ENCODE data around the gene ZNF74.
A peak's percentile ranks its signal among the peaks of the same experiment; 100 is the strongest.

The ZNF74 gene

DNA sequence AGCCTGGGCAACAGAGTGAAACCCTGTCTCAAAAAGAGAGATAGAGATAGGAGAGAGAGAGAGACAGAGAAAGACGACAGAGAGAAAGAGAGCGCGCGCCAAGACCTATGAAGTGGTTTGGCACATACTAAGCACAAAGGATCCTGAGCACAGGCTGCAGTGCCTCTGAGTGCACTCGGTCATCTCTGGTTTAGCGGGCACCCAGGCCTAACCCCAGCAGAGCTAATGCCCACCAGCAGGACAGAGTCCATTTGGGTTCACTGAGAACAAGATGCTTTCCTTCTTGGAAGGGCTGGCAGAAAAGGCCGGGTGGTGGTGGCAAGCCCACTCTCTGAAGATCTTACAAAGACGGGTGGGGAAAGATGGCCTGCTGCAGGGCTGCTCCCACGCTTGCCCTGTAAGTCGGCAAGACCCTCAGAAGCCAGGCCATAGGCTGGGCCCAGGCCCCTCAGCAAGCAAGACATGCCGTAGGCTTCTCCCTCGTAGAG is 40.4 kb downstream of the ZNF74 start:
- DNase-seq, result no peak

DNA sequence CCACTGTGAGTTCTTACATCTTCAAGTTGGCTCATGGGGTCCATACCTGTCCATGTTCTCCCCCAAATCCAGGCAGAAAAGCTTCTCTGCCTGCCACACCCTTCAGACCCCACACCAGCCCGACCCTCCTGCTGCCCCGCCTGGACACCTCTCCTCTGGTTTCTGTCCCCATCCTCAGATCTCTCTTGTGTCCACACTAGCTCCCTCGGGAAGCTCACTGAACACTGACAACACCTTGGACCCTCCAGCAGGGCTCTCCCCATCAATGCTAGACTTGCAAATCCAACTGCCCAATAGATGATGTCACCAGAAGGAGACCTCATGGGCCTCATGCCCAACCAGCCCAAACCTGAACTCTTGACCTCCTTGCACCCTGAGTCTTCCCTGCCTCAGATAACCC is 40.8 kb downstream of the ZNF74 start:
- DNase-seq, result no peak

DNA sequence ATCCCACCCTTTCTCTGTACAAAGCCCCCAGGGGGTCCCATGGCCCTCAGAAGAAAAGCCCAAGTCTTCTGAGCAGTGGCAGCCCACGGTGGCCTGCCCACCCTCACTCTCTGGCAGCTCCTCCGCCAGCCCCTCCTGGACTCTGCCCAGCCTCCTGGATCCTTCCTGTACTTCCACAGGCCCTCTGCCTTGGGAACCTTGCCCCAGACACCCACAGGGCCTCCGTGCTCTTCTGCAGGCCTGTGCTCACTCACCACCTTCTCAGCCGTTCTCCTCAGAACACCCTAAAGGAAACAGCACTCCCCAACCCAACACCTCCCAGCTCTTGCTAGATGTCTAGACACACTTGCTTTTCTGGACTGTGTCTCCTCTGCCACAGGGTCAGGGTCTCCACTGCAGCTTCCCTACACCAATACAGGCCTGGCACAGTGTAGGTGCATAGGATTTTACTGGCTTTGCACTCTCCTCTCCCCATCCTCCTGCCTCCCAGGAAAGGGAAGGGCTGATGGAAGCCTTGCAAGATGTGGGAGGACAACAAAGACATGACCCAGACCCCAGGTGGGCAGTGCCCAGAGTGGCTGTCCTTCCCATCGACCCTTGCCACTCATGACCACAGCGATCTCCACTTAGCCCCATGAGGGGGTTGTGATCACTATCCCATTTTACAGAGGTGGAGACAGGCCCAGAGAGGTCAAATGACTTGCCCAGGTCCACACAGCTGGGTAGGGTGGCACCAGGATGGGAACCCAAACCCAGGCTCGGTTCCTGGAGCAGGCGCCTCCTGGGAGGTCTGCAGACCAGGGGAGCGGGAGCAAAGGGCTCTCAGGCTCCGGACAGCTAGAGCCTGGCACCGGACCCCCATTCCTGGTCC is 41.7 kb downstream of the ZNF74 start:
- DNase-seq, result no peak

DNA sequence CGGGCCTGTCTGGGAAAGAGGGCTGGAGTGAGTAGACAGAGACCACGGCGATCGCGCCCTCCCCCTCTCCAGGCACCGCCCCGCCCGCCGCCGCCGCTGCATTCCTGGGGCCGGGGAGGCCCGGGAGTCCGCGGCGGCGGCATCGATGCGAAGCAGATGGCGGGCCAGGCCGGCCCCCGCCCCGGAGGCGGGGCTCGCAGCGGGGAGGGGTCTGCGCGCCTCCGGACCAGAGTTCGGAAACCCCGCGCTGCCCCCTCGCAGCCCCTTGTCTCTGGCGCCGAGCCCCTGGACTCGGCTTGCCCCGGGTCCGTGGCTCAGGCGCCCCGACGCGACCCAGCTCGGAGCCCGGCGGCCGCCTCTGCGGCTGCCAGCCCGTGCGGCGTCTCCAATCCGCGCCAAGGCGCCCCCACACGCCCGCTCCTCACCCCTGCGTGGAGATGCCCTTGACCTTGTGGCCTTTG is 42.4 kb downstream of the ZNF74 start:
- DNase-seq, result peak; percentile 30

DNA sequence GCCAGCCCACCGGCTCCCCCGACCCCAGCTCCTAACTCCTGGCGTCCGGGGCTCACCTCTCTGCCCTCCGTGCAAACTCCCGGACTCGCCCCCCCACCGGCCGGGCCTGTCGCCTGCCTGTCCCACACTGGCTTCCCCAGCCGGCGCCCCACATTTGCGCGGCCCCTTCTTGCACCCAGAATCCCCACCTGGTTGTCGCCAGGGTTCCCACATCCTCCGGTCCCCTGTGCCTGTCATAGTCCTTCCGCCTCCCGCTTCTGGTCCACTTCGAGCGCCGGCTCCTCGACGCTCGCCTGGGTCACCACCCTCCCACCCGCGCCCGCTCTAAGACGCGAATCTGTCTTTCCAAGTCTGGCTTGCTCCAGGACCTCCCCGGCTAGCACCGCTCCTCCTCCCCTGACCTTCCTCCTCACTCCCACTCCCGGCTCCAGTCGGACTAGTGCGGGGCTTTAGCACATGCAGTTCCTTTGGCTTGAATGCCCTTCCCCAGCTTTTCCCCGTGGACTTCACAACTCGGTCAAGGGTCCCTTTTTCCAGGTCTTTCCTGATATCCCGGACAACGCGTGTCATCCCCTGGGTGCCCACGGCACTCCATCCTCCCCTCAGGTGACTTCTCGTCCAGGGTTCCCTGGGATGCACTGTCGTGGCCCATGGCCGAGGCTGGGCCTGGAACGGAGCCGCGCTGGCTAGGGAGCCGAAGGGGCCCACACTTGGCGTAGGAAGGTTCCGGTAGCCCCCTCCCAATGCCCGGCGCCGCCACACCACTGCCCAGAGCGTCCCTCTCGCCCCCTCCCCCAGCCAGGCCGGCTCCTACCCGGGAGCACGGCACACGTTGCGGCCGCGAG is 43.0 kb downstream of the ZNF74 start:
- DNase-seq, result peak; percentile 10

DNA sequence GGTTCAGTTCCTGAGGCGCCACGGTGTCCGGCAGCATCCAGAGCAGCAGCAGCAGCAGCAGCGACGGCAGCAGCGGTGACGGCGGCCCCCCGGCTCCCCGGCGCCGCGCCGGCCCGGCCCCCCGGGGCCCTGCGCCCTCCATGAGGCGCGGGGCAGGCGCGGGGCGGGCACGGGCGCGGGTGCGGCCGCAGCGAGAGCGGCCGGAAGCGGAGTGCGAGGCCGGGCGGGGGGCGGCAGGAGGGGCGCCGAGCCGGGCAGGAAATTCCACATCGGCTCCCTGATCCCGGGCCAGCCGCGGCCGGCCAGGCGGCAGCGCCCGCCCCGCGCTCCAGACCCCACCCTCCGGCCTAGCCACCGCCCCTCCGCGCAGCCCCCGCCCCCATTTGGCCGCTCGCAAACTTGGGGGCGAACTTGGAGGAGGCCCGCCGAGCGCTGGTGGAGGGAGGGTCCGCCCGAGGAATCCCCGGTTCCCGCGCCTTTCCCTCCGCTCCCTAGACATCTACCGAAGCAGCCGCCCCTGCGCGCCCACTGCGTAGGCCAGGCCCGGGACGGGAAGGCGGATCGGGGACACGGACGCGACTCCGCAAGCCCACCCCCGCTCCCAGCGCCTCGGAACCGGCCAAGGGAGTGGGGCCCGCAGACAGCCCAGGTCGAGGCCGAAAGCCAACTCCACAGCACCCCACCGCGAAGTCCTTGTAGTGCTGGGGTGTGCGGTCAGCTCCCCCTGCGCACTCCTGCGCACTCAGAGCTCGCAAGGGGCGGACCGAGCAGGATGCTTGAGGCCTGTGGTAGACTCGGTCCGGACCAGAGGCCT is 43.9 kb downstream of the ZNF74 start, which contains the start of gene SCARF2:
SCARF2 (minus strand) TSS at position 213 of the 814 bp plus-strand sequence; CDS start at position 142, 71 bp downstream.
- DNase-seq, result peak; percentile 43

DNA sequence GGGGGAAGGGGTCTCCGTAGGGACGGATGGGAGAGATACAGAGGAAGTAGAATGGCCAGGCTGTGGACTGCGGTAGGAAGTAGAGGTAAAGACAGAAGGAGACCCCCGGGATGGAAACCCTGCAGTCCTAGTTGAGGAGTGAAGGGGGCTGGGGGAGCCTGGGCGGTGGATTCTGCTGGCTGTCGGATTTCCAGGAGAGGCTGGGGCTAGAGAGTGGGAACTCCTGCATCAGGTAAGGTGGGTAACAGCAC is 44.4 kb downstream of the ZNF74 start:
- no peak for DNase-seq

DNA sequence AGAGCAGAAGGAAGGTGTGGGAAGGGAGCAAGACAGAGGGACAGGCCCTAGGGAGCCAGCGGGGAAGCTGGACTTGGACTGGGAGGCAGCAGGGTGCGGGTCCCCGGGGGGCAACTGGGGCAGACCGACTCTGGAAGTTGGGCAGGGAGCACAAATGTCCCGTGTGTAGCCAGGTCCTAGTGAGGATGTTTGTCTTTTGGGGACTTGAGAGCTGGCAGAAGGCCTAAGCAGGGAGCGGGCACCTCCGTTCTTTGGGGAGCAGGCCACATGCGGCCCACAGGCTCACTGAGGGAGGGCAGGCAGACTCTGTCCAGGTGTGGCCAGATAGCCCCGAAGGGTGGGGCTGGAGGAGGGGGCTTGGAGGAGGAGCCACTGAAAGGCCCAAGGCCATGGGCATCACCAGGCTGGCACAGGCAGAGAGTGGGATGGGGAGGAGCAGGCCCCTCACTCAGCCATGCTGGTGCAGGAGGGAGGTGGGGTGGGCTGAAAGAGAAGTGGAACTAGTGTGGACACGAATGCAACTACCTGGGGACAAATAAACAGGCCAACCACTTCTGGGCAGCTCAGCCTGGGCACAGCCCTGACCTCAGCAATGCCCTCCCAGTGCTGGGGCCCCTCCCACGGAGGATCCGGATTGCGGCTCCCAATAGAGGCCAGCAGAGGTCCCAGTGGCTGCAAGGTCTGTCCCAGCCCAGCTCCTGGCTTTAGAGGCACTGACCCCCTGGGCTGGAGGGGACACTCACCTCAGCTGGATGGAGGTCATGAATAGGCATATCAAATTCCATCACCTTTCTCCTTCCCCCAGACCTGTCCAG is 44.9 kb downstream of the ZNF74 start:
- DNase-seq, result no peak

DNA sequence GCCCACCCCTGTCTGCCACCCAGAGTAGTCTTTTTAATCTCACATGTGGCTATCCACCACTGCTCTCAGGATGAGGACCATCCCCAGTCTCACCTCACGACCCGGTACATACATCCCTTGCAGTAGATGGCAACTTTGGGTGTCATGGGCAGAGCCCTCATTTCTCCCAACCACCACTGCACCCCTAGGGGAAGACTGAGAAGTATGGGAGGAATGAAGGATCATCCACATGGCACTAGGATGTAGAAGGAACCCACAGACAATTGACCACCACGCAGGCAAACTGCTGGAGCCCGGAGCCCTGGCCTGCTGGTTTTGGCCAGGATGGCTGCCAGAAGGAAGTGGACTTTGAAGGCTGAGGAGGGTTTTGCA is 45.6 kb downstream of the ZNF74 start:
- DNase-seq, result no peak

DNA sequence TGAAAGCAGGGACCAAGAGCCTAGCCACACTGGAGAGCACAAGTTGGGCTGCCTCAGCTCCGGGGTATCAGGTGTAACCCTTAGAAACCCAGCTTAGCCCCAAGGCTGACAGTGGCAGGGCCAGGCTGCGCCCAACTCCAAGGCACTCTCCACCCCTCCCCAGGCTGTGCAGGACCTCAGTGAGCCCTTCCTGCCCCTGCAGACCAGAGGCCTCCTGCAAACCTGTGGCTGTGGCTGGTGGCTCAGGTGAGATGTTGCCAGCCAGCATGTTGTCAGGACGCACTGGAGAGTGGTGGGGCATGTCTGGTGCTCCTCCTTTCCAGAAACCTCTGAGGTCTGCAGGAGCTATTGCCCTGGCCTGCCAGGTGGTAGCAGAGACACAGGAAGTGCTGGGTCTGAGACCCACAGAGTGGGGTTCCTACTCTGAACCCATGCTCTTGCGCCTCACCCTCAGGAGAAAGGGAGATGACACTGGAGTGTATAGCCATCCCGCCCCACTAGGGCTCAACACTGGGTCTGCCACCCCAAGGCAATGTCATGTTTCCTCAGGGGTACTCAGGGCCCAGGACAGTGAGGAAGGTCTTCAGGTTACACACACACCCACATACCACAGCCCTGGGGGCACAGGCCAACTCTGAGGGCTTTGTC is 46.1 kb downstream of the ZNF74 start:
- no peak for DNase-seq

DNA sequence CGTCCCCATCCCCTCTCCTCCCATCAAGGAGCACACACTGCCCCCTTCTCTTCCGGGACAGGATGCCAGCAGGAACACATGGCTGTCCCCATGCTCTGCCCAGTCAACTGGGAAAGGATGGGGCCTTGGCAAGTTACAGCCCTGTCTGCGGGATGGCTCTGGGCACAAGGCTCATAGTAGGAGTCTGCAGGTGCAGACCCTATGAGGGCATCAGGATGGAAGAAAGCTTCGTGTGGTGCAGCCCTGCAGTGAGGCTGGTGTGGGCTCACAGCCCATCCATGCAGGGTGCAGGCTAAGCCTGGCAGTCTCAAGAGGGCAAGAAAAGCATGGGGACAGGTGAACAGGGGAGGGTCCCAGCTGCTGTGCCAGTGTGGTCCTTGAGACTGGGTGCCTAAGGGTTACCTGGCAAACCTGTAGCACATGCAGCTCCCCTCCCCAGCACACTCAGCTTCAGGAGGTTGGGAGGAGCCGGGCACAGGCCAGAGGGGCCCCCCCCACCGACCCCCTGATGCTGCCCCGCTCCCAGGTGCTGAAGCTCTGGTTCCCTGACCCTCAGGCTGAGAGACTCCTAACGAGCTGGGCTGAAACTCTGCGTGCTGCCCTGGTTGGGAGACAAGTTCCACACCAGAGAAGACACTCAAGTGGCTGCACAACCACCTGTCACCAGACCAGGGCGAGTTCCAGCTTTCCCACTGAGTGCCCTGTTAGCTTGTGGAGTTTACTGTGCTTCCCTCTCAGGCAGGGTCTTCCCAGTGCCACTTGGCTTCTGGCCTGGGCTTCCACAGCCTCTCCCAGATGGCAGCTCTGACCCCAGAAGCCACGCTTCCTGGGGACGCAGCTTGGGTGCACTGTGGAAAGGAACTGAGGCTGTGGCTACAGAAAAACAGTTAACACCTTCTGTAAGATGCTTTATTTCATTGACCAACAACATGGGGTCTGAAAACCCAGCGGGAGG is 47.0 kb downstream of the ZNF74 start:
- DNase-seq, result no peak

DNA sequence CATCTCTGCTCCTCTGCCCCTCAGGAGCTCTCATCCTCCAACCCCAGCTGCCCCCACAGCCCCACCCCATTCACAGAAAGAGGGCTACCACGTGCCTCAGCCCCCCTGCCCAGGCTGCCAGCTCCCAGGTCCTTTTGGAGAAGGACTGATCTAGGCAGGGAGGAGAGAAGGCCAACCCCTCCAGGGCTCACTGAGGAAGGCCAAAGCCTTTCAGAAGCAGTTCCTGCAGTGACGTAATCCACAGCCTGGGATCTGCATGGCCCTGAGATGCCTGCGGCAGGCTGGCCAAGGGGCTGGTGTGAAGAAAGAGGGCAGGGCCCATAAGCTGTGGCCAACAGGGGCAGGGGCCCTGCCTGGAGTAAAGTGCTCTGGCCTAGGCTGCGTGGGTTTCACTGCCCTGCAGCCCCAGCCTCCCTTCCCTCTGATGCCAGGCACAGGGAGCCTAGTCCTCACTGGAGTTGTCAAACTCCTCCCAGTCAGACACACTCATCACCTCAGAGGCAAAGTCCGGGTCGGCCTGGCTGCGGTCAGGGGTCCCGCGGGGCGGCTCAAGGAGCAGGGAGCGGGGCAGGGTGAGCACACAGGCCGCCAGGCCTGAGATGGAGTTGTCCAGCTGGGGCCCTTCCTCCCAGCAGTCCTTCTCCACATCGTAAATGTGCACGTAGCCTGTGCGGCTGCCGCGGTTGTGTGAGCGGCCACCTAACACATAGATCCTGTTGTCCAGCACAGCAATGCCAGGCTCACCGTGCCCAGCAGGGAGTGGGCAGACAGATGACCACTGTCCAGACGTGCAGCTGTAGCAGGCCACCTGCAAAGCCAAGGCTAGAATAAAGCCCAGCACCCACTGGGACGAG is 47.9 kb downstream of the ZNF74 start:
- DNase-seq, result no peak

DNA sequence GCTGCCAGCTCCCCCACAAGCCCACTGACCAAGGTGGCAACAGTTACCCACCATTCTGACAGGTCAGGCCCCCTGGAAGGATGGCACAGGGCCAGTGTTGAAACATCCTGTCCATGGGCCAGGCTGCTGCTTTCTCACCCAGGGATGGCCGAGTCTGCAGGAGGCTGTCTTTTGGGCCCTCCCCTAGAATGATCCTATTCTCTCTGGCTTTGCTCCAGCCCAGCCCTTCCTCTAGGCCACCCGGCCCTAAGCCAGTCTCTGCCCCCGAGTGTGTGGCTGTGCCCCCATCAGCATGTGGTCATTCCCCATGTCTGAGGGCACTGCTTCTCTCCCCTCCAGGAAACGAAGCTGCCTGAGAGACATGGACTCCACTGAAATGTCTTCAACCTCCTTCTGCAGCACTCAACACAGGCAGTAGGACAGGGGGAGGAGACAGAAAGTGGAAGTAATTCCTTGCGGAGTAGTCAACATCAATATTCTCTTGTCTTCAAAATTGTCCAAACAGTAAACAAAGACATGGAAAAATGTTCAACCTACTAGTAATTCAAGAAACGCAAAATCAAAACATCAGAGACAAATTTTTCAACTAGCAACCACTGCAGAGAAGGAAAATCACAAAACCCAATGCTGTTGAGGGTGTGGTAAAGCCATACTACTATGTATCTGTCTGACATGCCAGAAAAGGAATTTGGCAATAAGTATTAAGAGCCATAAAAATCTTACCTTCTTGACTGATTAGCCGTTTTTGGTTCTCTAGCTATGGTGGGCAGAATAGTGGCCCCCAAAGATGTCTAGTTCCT is 48.7 kb downstream of the ZNF74 start:
- no peak for DNase-seq

DNA sequence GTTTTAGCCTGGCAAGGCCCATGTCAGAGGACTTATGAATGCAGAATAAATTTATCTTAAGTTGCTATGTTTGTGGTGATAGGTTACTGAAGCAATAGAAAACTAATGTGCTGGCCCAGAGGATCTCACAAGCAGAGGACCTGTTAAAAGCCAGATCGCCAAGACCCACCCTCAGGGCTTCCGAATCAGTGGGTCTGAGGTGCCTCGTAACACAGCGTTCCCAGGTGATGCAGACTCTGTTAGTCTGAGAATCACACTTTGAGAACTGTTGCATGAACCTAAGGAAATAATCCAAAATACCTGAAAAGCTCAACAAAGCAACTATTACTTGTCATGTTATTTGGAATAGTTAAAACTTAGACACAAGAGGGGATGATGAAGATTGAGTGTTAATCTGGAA is 50.4 kb downstream of the ZNF74 start:
- no peak for DNase-seq

DNA sequence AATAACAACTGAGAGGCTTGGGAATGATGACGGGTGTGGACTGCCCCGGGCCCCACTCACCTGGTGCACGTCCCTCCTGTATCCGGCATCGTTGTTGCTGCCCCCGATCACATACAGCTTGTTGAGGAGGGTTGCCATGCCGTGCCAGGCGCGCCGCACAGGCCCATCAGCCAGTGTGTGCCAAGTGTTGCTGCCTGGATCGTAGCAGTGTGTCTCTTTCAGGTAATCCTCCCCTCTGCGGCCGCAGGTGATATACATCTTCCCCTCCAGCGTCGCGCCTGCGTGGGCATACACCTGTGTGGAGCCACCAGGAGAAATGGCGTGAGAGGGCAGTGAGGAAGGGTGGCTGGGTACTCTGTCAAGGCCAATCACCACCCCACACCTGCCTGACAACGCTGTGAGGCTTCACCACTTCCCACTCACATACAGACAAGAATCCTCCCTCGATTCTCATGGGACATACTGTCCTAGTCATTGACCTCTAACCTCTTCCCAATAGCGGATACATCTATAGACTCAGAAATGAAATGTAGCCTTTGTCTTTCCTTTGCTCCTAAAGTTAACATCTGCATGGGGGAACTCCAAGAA is 52.5 kb downstream of the ZNF74 start:
- DNase-seq, result no peak

DNA sequence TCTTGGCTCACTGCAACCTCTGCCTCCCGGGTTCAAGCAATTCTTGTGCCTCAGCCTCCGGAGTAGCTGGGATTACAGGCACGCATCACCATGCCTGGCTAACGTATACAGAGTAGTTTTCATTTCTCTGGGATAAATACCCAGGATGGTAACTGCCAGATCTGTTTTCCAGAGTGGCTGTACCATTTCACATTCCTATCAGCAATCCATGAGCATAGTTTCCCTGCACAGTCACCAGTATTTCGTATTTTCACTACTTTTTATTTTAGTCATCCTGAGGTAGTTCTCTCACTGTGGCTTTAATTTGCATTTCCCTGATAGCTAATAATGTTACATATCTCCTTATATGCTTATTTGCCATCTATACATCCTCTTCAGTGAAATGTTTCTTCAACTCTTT is 54.7 kb downstream of the ZNF74 start:
- no peak for DNase-seq

DNA sequence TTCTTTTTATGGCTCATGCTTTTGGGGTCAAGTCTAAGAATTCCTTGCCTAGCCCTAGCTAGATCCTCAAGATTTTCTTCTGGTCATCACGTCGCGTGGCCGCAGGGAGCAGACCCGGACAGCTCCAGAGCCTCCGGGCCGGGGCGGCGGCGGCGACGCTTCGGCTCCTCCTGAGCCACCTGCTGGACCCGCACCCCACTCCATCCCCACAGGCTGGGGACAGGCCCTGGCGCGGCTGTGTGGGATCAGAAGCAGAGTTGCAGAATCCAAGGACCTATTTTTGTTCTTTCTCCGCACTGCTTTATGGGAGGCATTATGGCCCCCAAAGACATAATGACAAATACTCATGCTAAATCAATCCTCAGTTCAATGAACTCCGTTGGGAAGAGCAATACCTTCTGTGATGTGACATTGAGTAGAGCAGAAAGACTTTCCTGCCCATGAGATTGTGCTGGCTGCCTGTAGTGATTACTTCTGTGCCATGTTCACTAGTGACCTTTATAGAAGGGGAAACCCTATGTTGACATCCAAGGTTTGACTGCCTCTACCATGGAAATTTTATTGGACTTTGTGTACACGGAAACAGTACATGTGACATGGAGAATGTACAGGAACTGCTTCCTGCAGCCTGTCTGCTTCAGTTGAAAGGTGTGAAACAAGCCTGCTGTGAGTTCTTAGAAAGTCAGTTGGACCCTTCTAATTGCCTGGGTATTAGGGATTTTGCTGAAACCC is 56.0 kb downstream of the ZNF74 start:
- DNase-seq, result no peak

DNA sequence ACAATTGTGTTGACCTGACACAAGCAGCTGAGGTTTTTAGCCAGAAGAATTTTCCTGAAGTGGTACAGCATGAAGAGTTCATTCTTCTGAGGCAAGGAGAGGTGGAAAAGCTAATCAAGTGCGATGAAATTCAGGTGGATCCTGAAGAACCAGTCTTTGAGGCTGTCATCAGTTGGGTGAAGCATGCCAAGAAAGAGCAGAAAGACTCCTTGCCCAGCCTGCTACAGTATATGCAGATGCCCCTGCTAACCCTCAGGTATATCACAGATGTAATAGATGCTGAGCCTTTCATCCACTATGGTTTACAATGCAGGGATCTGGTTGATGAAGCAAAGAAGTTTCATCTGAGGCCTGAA is 56.6 kb downstream of the ZNF74 start:
- no peak for DNase-seq
